DOHH2 (cell line): Measurements from ENCODE around the gene TNS1.

ENCODE experiments used
- H3F3A ChIP-seq: fragments of 200-600 bp; sonication (generic), shearing (Covaris generic); 2 replicates; pipeline ENCODE4 v1.6.0; 2016; ENCODE audit warnings: antibody characterized with exemption, mild to moderate bottlenecking; ENCODE audit not compliant: control insufficient read depth, insufficient read depth
- H3K27ac ChIP-seq: fragments of 200-600 bp; sonication (generic); 2 replicates; pipeline ENCODE4 v1.5.1; 2014; ENCODE audit warnings: low read depth, mild to moderate bottlenecking, low read length, moderate library complexity
- H3K27me3 ChIP-seq: fragments of 200-600 bp; sonication (generic); 2 replicates; pipeline ENCODE4 v1.6.1; 2014; ENCODE audit warnings: mild to moderate bottlenecking, low read length, mixed read lengths; ENCODE audit not compliant: control insufficient read depth
- H3K36me3 ChIP-seq: fragments of 200-600 bp; sonication (generic); 2 replicates; pipeline ENCODE4 v1.6.1; 2014; ENCODE audit warnings: mild to moderate bottlenecking, low read length, moderate library complexity, mixed read lengths; ENCODE audit not compliant: control insufficient read depth
- H3K4me1 ChIP-seq: fragments of 200-600 bp; sonication (generic); 2 replicates; pipeline ENCODE4 v1.6.1; 2014; ENCODE audit warnings: mild to moderate bottlenecking, low read length, mixed read lengths; ENCODE audit not compliant: control insufficient read depth
- H3K4me2 ChIP-seq: fragments of 200-600 bp; sonication (generic); 2 replicates; pipeline ENCODE4 v1.6.0; 2014; ENCODE audit warnings: mild to moderate bottlenecking, low read length, moderate library complexity
- H3K4me3 ChIP-seq: fragments of 200-600 bp; sonication (generic); 2 replicates; pipeline ENCODE4 v1.5.1; 2014; ENCODE audit warnings: mild to moderate bottlenecking, low read length, mixed read lengths
- H3K79me2 ChIP-seq: fragments of 200-600 bp; sonication (generic); 2 replicates; pipeline ENCODE4 v1.6.1; 2014; ENCODE audit warnings: mild to moderate bottlenecking, low read length, mixed read lengths; ENCODE audit not compliant: control insufficient read depth
- H3K9me2 ChIP-seq: fragments of 200-600 bp; sonication (generic); replicated peaks from 2 replicates; pipeline ENCODE4 v1.6.1; 2014; ENCODE audit warnings: mild to moderate bottlenecking, low read length, mixed read lengths; ENCODE audit not compliant: control insufficient read depth
- H3K9me3 ChIP-seq: fragments of 200-600 bp; sonication (generic); 2 replicates; pipeline ENCODE4 v1.6.1; 2014; ENCODE audit warnings: antibody characterized with exemption, low read length, mixed read lengths; ENCODE audit not compliant: control insufficient read depth, insufficient read depth
- H4K20me1 ChIP-seq: fragments of 200-600 bp; sonication (generic); 2 replicates; pipeline ENCODE4 v1.6.0; 2014; ENCODE audit warnings: low read depth, mild to moderate bottlenecking, antibody characterized with exemption, low read length, moderate library complexity; ENCODE audit not compliant: control insufficient read depth, insufficient read depth
- EZH2phosphoT487 ChIP-seq: fragments of 200-600 bp; sonication (generic); IDR thresholded peaks from 2 replicates; pipeline ENCODE4 v1.6.1; 2017; ENCODE audit warnings: borderline replicate concordance, mild to moderate bottlenecking, antibody characterized with exemption, low read length, moderate library complexity, mixed read lengths
- TF ChIP-seq, protein P1 (sequence below): fragments of 200-600 bp; sonication (generic); IDR thresholded peaks from one replicate; pipeline ENCODE4 v1.5.1; 2014; ENCODE audit warnings: antibody characterized with exemption, mild to moderate bottlenecking, low read depth, low read length; ENCODE audit not compliant: poor library complexity, severe bottlenecking

Gene TNS1

DNA sequence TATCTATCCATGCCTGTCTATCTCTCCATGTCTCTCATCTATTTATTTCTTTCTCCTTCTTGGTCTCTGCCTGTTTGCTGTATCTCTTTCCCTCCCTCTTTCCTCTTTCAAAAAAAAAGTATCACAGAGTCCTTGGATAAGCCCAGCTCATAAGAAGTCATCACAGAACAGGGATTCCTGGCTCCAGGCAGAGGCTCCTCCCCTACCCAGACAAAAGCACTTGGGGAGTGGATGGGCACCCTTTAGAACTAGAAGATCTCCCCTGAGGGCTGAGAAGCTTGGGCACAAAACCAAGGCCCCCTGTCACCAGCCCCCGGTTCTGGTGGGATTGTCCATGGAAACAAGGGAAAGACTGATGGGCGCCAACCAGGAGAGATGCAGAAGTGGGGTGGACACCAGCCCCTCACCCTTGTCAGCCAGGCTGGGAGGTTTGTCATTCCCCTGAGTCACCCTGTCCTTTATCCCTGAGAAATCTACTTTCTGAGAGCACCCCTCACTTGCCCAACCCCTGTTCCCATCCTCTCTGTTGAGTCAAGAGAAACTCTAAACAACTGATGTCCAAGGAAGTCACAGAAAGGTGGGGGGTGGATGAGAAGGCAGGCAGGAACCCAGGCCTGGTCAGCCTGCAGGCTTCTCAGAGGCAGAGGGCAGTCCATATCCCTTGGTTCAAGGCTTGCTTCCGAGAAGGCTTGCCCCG, 127.1 kb downstream of the TNS1 start:
- no peaks in the 10 kb centered on the region for H3F3A ChIP-seq
- H3K36me3 ChIP-seq: no peaks in the 10 kb centered on the region
- H3K4me2 ChIP-seq: no peak overlapping the region
- H3K79me2 ChIP-seq: no peaks in the 10 kb centered on the region
- H3K4me3 ChIP-seq: no peak overlapping the region
- no peaks in the 10 kb centered on the region for H3K9me3 ChIP-seq
- H3K27me3 ChIP-seq: peaks cover 11% of the 10 kb centered on the region; the same call in 1 of the 2 replicates
- H4K20me1 ChIP-seq: no peaks in the 10 kb centered on the region
- TF ChIP-seq EZH2phosphoT487: no peak
- TF ChIP-seq, protein P1, sequence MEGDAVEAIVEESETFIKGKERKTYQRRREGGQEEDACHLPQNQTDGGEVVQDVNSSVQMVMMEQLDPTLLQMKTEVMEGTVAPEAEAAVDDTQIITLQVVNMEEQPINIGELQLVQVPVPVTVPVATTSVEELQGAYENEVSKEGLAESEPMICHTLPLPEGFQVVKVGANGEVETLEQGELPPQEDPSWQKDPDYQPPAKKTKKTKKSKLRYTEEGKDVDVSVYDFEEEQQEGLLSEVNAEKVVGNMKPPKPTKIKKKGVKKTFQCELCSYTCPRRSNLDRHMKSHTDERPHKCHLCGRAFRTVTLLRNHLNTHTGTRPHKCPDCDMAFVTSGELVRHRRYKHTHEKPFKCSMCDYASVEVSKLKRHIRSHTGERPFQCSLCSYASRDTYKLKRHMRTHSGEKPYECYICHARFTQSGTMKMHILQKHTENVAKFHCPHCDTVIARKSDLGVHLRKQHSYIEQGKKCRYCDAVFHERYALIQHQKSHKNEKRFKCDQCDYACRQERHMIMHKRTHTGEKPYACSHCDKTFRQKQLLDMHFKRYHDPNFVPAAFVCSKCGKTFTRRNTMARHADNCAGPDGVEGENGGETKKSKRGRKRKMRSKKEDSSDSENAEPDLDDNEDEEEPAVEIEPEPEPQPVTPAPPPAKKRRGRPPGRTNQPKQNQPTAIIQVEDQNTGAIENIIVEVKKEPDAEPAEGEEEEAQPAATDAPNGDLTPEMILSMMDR: no peak
- H3K9me2 ChIP-seq: no peaks in the 10 kb centered on the region
- no peaks in the 10 kb centered on the region for H3K4me1 ChIP-seq
- no peak overlapping the region for H3K27ac ChIP-seq

DNA sequence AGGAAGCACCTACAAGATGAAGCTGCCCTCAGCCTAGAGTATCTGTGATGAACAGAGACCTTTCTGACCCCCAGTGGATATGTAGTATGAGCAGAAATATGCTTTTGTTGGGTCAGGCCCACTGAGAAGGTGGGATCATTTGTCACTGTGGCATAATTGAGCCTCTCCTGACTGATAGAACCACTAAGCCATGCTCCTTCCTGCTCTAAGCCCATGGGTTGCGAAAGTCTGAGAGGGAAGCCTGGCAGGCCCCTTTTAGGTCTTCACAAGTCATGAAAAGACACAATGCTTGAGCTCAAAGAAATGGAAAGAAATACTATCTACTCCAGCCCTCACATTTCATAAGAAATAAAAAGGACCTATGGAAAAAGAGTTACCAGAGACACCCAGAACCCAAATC, 127.7 kb downstream of the TNS1 start:
- Histone ChIP-seq H3K9me3 (no peaks in the 10 kb centered on the region), H3K4me2 (no peak overlapping the region), H3K27me3 (peaks cover 11% of the 10 kb centered on the region; the same call in 1 of the 2 replicates), H3K9me2 (no peaks in the 10 kb centered on the region), H3K79me2 (no peaks in the 10 kb centered on the region), H3K36me3 (no peaks in the 10 kb centered on the region), H3F3A (no peaks in the 10 kb centered on the region), H4K20me1 (no peaks in the 10 kb centered on the region), H3K4me1 (no peaks in the 10 kb centered on the region), H3K4me3 (no peak overlapping the region), H3K27ac (no peak overlapping the region)
- no peak for TF ChIP-seq EZH2phosphoT487
- TF ChIP-seq, protein P1: no peak

DNA sequence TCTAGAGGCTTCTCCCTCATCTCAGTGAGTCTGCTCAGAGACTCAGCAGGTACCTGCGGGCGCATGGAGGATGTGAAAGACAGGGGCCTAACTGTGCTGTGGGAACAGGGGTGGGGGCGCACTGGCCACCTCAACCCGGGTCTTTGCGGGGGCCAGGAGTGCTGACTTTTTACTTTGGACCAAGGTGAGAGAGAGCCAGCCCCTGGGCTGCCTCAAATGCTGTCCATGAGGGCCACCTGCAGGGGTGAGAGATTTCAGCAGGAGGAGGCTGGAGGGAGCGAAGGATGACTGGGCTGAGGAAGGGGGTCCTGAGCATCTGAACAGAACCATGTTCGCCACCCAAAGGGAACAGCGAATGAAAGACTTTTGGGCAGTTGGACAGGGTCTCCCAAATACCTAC, 129.4 kb downstream of the TNS1 start:
- peaks cover 11% of the 10 kb centered on the region; the same call in 1 of the 2 replicates for H3K27me3 ChIP-seq
- TF ChIP-seq, protein P1: no peak
- TF ChIP-seq EZH2phosphoT487: no peak
- no peaks in the 10 kb centered on the region for H3F3A ChIP-seq
- no peaks in the 10 kb centered on the region for H3K4me1 ChIP-seq
- H3K4me2 ChIP-seq: no peak overlapping the region
- H3K27ac ChIP-seq: no peak overlapping the region
- H3K4me3 ChIP-seq: no peak overlapping the region
- H3K9me3 ChIP-seq: no peaks in the 10 kb centered on the region
- no peaks in the 10 kb centered on the region for H3K9me2 ChIP-seq
- H3K36me3 ChIP-seq: no peaks in the 10 kb centered on the region
- no peaks in the 10 kb centered on the region for H4K20me1 ChIP-seq
- no peaks in the 10 kb centered on the region for H3K79me2 ChIP-seq
